Measurements from ENCODE around the gene CHCHD2. TPM values are rescaled to one million over a fixed set of nuclear protein-coding genes. Genes with fewer than 3 reads are reported as not detected.

Gene CHCHD2
- total and polyA plus RNA-seq, 9 of the 15 experiments (the other 6 are each of a cell fraction or from before 2014, with no cell fraction given) = 145 to 1,044 (median 648) TPM

GRCh38 chr7:56106108-56107073 lies at the start of gene CHCHD2 (continued):
- peak; percentile 72; the same call in 1 of the 2 replicates for TF ChIP-seq CEBPZ (IDR thresholded peaks at IDR 0.05; ENCODE audit: borderline replicate concordance, low read depth, low read length)
- peak; percentile 62 for TF ChIP-seq USF2 (CRISPR knock-in tag; IDR thresholded peaks at IDR 0.05)
- TF ChIP-seq POU5F1 (IDR thresholded peaks at IDR 0.05; ENCODE audit: borderline replicate concordance, low read depth, low read length, partially characterized antibody) = no peak
- peak; percentile 73 for TF ChIP-seq BRD4 (IDR thresholded peaks at IDR 0.05)
- TF ChIP-seq ZNF592 (IDR thresholded peaks at IDR 0.05) = peak; percentile 15; the same call in 1 of the 2 replicates
- TF ChIP-seq ZNF253 (CRISPR knock-in tag; conservative IDR thresholded peaks at IDR 0.05) = no peak
- no peak for TF ChIP-seq MAFF (IDR thresholded peaks at IDR 0.05; ENCODE audit: low read length)
- no peak for TF ChIP-seq TFAM (CRISPR knock-in tag; conservative IDR thresholded peaks at IDR 0.05)
- TF ChIP-seq TBL1XR1 (IDR thresholded peaks at IDR 0.05; ENCODE audit: low read length in 2 of 2) = no peak; a peak in 1 of 4 replicates
- no peak for TF ChIP-seq ZNF217 (CRISPR knock-in tag; IDR thresholded peaks at IDR 0.05)
- peak; percentile 45 for TF ChIP-seq ELF2 (CRISPR knock-in tag; IDR thresholded peaks at IDR 0.05)
- no peak for TF ChIP-seq ZNF12 (CRISPR knock-in tag; IDR thresholded peaks at IDR 0.05)
- no peak for TF ChIP-seq POLR3G (IDR thresholded peaks at IDR 0.05; ENCODE audit: extremely low read depth, insufficient read length, insufficient replicate concordance)
- no peak for TF ChIP-seq ZNF561 (CRISPR knock-in tag; conservative IDR thresholded peaks at IDR 0.05)
- TF ChIP-seq USF1 (CRISPR knock-in tag; IDR thresholded peaks at IDR 0.05) = peak; percentile 80
- peak; percentile 12; the same call in 1 of the 2 replicates for TF ChIP-seq JUN (IDR thresholded peaks at IDR 0.05; ENCODE audit: borderline replicate concordance, low read depth, low read length)
- TF ChIP-seq JUN (CRISPR knock-in tag; IDR thresholded peaks at IDR 0.05; ENCODE audit: borderline replicate concordance) = no peak
- TF ChIP-seq GATA2 (CRISPR knock-in tag; IDR thresholded peaks at IDR 0.05) = no peak

Measured in K562 (cell line).